GM19099 (cell line): ENCODE data around the gene SKOR1.

ENCODE experiments used
- POLR2A ChIP-seq: IDR thresholded peaks from 3 replicates; pipeline ENCODE4 v1.6.1; 2011; ENCODE audit warnings: low read depth; ENCODE audit not compliant: insufficient read length; ENCODE audit errors: extremely low read depth

The SKOR1 gene

GRCh38 chr15:67845974-67846373 lies 20.7 kb downstream of the SKOR1 start:
- TF ChIP-seq POLR2A: no peak

GRCh38 chr15:67849538-67849937 lies 24.2 kb downstream of the SKOR1 start:
- no peak for TF ChIP-seq POLR2A

- TF ChIP-seq POLR2A: no peak
These were observed 25.0 kb downstream of the SKOR1 start for GRCh38 chr15:67850336-67850735.

- TF ChIP-seq POLR2A: no peak
These were observed 25.8 kb downstream of the SKOR1 start for GRCh38 chr15:67850994-67851571.

- TF ChIP-seq POLR2A: no peak
These were observed 27.1 kb downstream of the SKOR1 start for GRCh38 chr15:67852418-67852817.

GRCh38 chr15:67853454-67853853 lies 28.1 kb downstream of the SKOR1 start:
- TF ChIP-seq POLR2A: no peak

- TF ChIP-seq POLR2A: no peak
These were observed 29.0 kb downstream of the SKOR1 start for GRCh38 chr15:67854358-67854757.

- TF ChIP-seq POLR2A: no peak
These were observed 30.5 kb downstream of the SKOR1 start for GRCh38 chr15:67855842-67856241.

- no peak for TF ChIP-seq POLR2A
These were observed 31.9 kb downstream of the SKOR1 start for GRCh38 chr15:67857220-67857619.

- no peak for TF ChIP-seq POLR2A
These were observed 34.1 kb downstream of the SKOR1 start for GRCh38 chr15:67859331-67859946.

GRCh38 chr15:67861983-67862382 lies 36.7 kb downstream of the SKOR1 start:
- TF ChIP-seq POLR2A: no peak

- peak; percentile 31 for TF ChIP-seq POLR2A
These were observed 37.6 kb downstream of the SKOR1 start for GRCh38 chr15:67862750-67863441.

GRCh38 chr15:67863442-67863987 lies 38.2 kb downstream of the SKOR1 start:
- TF ChIP-seq POLR2A: no peak

- TF ChIP-seq POLR2A: no peak
These were observed 40.0 kb downstream of the SKOR1 start for GRCh38 chr15:67865331-67865730.

GRCh38 chr15:67865766-67866165 lies 40.5 kb downstream of the SKOR1 start:
- TF ChIP-seq POLR2A: no peak

- TF ChIP-seq POLR2A: no peak
These were observed 44.4 kb downstream of the SKOR1 start for GRCh38 chr15:67869701-67870100.
